Measurements from ENCODE around the gene DNAH17. TPM values are rescaled to one million over a fixed set of nuclear protein-coding genes. Genes with fewer than 3 reads are reported as not detected.

Gene DNAH17
- total RNA-seq, 1 experiment from 2014 or later, result 0.69 TPM

- TF ChIP-seq REST (IDR thresholded peaks at IDR 0.05; ENCODE audit: low read depth) (no peak), JUND (IDR thresholded peaks at IDR 0.05) (no peak), EZH2 (IDR thresholded peaks at IDR 0.05) (no peak)
Observed at GRCh38 chr17:78433013-78433727, 144.0 kb downstream of the DNAH17 start (continued).

- Histone ChIP-seq H3K4me2 (ENCODE audit: low read length) (no peak overlapping the region), H3K27ac (ENCODE audit: low read depth, low read length) (no peak overlapping the region), H3K36me3 (ENCODE audit: control insufficient read depth in 1 of 2, insufficient read depth in 2 of 2, low read length in 2 of 2) (peaks cover 0 to 6% of the 10 kb centered on the region in 2 experiments; a peak in 2 of 4 replicates), H3K9me3 (ENCODE audit: control insufficient read depth in 1 of 2, insufficient read depth in 1 of 2, low read depth in 1 of 2, low read length in 2 of 2) (no peaks in the 10 kb centered on the region), H3K4me3 (replicated peaks in 1 of 2; ENCODE audit: low read depth in 1 of 2, low read length in 2 of 2) (no peak overlapping the region), H3K79me2 (ENCODE audit: insufficient read depth, low read length) (no peaks in the 10 kb centered on the region), H3K4me1 (ENCODE audit: control insufficient read depth in 1 of 2, insufficient read depth in 2 of 2, low read length in 2 of 2) (no peaks in the 10 kb centered on the region), H4K20me1 (ENCODE audit: insufficient read depth) (no peaks in the 10 kb centered on the region), H3K9ac (ENCODE audit: low read length) (no peak overlapping the region), H3K27me3 (ENCODE audit: insufficient read depth, low read length) (no peaks in the 10 kb centered on the region), H2AFZ (ENCODE audit: low read depth, low read length, poor library complexity, severe bottlenecking) (no peak overlapping the region), H3K9me2 (ENCODE audit: insufficient read depth) (no peaks in the 10 kb centered on the region)
- POLR2A ChIA-PET, result no interaction called here
- ATAC-seq (no peak), DNase-seq (ENCODE audit: low read depth, low spot score) (no peak)
- TF ChIP-seq RAD21 (IDR thresholded peaks at IDR 0.05; ENCODE audit: low read depth) (no peak), ELF1 (IDR thresholded peaks at IDR 0.05; ENCODE audit: borderline replicate concordance, low read depth) (no peak), ZNF274 (IDR thresholded peaks at IDR 0.05; ENCODE audit: low read depth, low read length) (no peak), POLR2AphosphoS5 (IDR thresholded peaks at IDR 0.05; ENCODE audit: low read depth, low read length) (no peak), EZH2phosphoT487 (IDR thresholded peaks at IDR 0.05; ENCODE audit: borderline replicate concordance) (no peak), EGR1 (IDR thresholded peaks at IDR 0.05; ENCODE audit: low read depth) (no peak), ZFX (IDR thresholded peaks at IDR 0.05) (no peak), YY1 (IDR thresholded peaks at IDR 0.05; ENCODE audit: extremely low read depth, insufficient replicate concordance, low read depth, low read length) (no peak), TCF7L2 (IDR thresholded peaks at IDR 0.05; ENCODE audit: borderline replicate concordance, extremely low read depth, insufficient read depth, insufficient read length) (no peak), SRF (IDR thresholded peaks at IDR 0.05; ENCODE audit: low read depth) (no peak), FOSL1 (IDR thresholded peaks at IDR 0.05; ENCODE audit: low read depth) (no peak), CEBPB (IDR thresholded peaks at IDR 0.05; ENCODE audit: low read depth) (no peak)
- TF ChIP-seq, protein P1, sequence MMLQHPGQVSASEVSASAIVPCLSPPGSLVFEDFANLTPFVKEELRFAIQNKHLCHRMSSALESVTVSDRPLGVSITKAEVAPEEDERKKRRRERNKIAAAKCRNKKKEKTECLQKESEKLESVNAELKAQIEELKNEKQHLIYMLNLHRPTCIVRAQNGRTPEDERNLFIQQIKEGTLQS (IDR thresholded peaks at IDR 0.05), result no peak
- TF ChIP-seq, protein P2, sequence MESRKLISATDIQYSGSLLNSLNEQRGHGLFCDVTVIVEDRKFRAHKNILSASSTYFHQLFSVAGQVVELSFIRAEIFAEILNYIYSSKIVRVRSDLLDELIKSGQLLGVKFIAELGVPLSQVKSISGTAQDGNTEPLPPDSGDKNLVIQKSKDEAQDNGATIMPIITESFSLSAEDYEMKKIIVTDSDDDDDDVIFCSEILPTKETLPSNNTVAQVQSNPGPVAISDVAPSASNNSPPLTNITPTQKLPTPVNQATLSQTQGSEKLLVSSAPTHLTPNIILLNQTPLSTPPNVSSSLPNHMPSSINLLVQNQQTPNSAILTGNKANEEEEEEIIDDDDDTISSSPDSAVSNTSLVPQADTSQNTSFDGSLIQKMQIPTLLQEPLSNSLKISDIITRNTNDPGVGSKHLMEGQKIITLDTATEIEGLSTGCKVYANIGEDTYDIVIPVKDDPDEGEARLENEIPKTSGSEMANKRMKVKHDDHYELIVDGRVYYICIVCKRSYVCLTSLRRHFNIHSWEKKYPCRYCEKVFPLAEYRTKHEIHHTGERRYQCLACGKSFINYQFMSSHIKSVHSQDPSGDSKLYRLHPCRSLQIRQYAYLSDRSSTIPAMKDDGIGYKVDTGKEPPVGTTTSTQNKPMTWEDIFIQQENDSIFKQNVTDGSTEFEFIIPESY (IDR thresholded peaks at IDR 0.05; ENCODE audit: extremely low read depth, insufficient replicate concordance, low read length), result no peak
- RAD21 ChIA-PET (ENCODE audit: low non-redundant PET in 1 of 2, low total read pairs in 2 of 2, uncharacterized antibody in 2 of 2, unreplicated experiment in 2 of 2), result no interaction called here
- intact Hi-C loops (cut with micrococcal nuclease), result no loop called here
- CTCF ChIA-PET, result interaction anchor here (0.8 kb wide), 1 partner anchor 13 kb away, joined by 3 read pairs; no protein-coding TSS in a partner anchor
- no TSS peak for BruUV-seq (replicated peaks)
Observed at GRCh38 chr17:78432226-78433012, 144.8 kb downstream of the DNAH17 start.

All from HCT116 (cell line).